Activated T-cell treated with anti-CD3 and anti-CD28 coated beads, Interleukin-2, amount 50 U/mL, for 4 hours (primary cell): ENCODE results near the gene CASP7. TPM values are rescaled to one million over a fixed set of nuclear protein-coding genes. Genes with fewer than 3 reads are reported as not detected.
"Not testable (repeated sequence)": the region's sequence is repeated elsewhere in the genome, so short reads cannot be mapped to it uniquely, and the experiment has no call there.

ENCODE experiments used
- ATAC-seq, 2 donors: fragments of 200-7000 bp; cut with Tn5 transposase; one replicate each; pipeline ENCODE4 v1.10.0; 2021
- DNase-seq: peaks from one replicate; pipeline ENCODE4 v3.0.0-alpha.2; 2020
- H3K27me3 Mint-ChIP-seq: one replicate; pipeline ENCODE4 v1.8.0; 2021; ENCODE audit warnings: low read depth, mixed read lengths
- H3K36me3 Mint-ChIP-seq: one replicate; pipeline ENCODE4 v1.8.0; 2022; ENCODE audit warnings: mixed read lengths; ENCODE audit not compliant: insufficient read depth
- H3K4me1 Mint-ChIP-seq: one replicate; pipeline ENCODE4 v1.8.0; 2021; ENCODE audit warnings: low read depth, mixed read lengths
- H3K4me3 Mint-ChIP-seq: one replicate; pipeline ENCODE4 v1.8.0; 2021; ENCODE audit warnings: mild to moderate bottlenecking, moderate library complexity, mixed read lengths
- H3K9me3 Mint-ChIP-seq: one replicate; pipeline ENCODE4 v1.8.0; 2021; ENCODE audit warnings: mixed read lengths
- total RNA-seq, 3 donors: library from RNA; stranded (reverse); gene quantifications; one replicate each; pipeline ENCODE4 v1.2.1, GENCODE V29; 2021

CASP7 gene
- total RNA-seq, 3 donors from 2014 or later: 7.7 to 12.1 (median 9.8) TPM

GRCh38 chr10:113652456-113652855 is 27.3 kb upstream of the CASP7 start:
- peaks cover 24% of the 10 kb centered on the region for H3K27me3 Mint-ChIP-seq
- H3K36me3 Mint-ChIP-seq, H3K9me3 Mint-ChIP-seq: not testable (repeated sequence)

GRCh38 chr10:113656896-113657295 is 22.8 kb upstream of the CASP7 start:
- no peak for DNase-seq
- Mint-ChIP-seq H3K4me3 (no peak overlapping the region), H3K27me3 (peaks cover 15% of the 10 kb centered on the region), H3K36me3 (no peaks in the 10 kb centered on the region), H3K4me1 (no peaks in the 10 kb centered on the region), H3K9me3 (no peaks in the 10 kb centered on the region)
- ATAC-seq: no peak

More at GRCh38 chr10:113652456-113652855, 27.3 kb upstream of the CASP7 start:
- not testable (repeated sequence) for H3K4me1 Mint-ChIP-seq, ATAC-seq, H3K4me3 Mint-ChIP-seq, DNase-seq

DNA sequence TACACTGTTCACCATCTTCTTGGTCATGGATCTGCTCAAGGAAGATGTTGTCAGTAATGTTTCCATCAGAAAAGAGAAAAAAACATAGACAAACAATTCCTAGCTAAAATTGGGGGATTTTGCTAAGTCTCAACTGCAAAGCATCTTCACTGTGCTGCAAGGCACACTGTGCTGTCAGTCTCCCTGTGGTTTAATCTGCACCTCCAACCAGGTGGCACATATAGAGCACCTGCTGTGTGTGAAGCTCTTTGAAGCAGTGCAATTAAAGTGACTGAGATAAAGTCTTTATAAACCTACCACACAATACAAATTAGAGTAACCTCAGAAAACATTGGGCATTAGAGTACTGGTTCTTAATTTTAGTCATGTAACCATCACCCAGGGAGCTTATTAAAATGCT is 22.2 kb upstream of the CASP7 start:
- Mint-ChIP-seq H3K9me3 (no peaks in the 10 kb centered on the region), H3K4me3 (no peak overlapping the region), H3K27me3 (peaks cover 15% of the 10 kb centered on the region), H3K4me1 (no peaks in the 10 kb centered on the region), H3K36me3 (no peaks in the 10 kb centered on the region)
- no peak for DNase-seq
- ATAC-seq: no peak

- ATAC-seq: no peak
Measured at GRCh38 chr10:113661332-113661731, 18.4 kb upstream of the CASP7 start.

DNA sequence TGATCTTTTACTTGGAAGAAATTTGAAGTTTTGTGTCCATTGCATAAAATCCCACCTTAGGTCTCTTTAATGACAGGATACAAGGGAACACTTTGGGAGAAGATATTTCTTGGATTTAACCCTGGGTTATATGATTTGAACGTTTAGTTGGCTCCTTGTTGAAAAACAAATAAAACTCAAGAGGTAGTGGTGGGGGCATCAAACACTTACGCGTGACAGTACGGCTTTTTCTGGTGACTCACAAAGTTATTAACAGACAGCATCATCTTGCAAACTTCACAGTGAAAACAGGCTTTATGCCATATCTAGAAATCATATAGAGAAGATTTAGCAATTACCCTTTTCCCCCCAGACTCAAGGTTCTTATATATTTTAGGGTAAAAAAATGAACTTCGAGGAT is 16.6 kb upstream of the CASP7 start:
- Mint-ChIP-seq H3K36me3 (no peaks in the 10 kb centered on the region), H3K4me3 (no peak overlapping the region), H3K9me3 (no peaks in the 10 kb centered on the region), H3K4me1 (peaks cover 4% of the 10 kb centered on the region), H3K27me3 (peaks cover 5% of the 10 kb centered on the region)
- ATAC-seq: no peak
- no peak for DNase-seq

More at GRCh38 chr10:113661332-113661731, 18.4 kb upstream of the CASP7 start:
- DNase-seq: no peak
- Mint-ChIP-seq H3K36me3 (no peaks in the 10 kb centered on the region), H3K4me3 (no peak overlapping the region), H3K9me3 (no peaks in the 10 kb centered on the region), H3K4me1 (no peaks in the 10 kb centered on the region), H3K27me3 (peaks cover 3% of the 10 kb centered on the region)

GRCh38 chr10:113663908-113664307 is 15.8 kb upstream of the CASP7 start, which contains the start of gene NRAP:
Gene NRAP, minus strand, starts transcription at chr10:113664041. Its CDS starts 159 bp downstream, at chr10:113663882.
- H3K27me3 Mint-ChIP-seq: peaks cover 5% of the 10 kb centered on the region
- no peaks in the 10 kb centered on the region for H3K9me3 Mint-ChIP-seq

DNA sequence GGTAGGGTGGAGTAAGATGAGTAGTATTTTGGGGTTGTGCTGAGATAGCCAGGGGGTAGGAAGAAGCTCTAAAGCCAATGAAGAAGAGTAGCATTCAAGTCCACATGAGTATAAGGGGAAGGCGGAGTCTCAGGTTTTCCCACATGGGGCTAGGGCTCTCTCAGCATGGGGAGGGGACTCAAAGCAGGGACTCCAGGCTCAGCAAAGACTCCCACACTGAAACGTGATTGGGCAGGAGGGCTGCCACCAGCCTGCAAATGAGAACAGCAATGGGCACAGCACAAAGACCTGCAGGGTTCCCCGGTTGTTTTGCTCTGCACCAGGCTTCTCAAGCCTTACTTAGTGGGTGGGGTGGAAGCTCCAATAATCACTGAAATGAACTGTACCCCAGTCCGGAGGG is 14.4 kb upstream of the CASP7 start:
- DNase-seq (no peak), ATAC-seq (no peak)
- Mint-ChIP-seq H3K4me3 (no peak overlapping the region), H3K9me3 (peaks cover 2% of the 10 kb centered on the region), H3K4me1 (peaks cover 4% of the 10 kb centered on the region), H3K27me3 (peaks cover 7% of the 10 kb centered on the region), H3K36me3 (no peaks in the 10 kb centered on the region)

More at GRCh38 chr10:113663908-113664307, 15.8 kb upstream of the CASP7 start, which contains the start of gene NRAP:
- ATAC-seq (no peak), DNase-seq (no peak)
- H3K4me3 Mint-ChIP-seq: no peak within 1 kb of the TSS
- H3K4me1 Mint-ChIP-seq: peaks cover 4% of the 10 kb centered on the region
- H3K36me3 Mint-ChIP-seq: no peaks in the 10 kb centered on the region

DNA sequence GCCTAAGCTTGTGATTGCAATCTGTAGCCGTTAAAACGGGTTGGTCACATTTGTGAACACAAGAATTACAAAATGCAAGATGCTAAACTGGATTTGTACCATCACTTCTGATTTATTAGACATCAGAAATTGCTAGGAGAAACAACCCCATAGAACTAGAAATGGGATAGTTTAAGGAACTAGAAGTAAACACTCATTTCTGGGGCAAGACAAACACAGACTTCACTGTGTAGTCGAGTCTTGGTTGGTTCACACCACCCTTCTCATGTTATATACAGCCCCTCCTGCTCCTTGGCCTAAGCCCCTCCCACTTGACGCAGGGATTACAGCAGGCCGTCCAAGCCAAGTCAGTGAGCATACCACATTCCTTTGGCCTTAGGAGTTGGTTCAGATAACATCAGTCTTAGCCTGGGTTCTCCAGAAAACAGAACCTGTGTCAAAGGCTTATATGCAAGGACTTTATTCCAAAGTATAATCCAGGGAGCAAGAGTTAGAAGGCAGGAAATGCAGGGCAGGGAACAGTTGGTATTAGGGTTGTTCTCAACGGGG is 13.8 kb upstream of the CASP7 start:
- H3K27me3 Mint-ChIP-seq: peaks cover 7% of the 10 kb centered on the region
- H3K9me3 Mint-ChIP-seq: peaks cover 7% of the 10 kb centered on the region
- no peak overlapping the region for H3K4me3 Mint-ChIP-seq

DNA sequence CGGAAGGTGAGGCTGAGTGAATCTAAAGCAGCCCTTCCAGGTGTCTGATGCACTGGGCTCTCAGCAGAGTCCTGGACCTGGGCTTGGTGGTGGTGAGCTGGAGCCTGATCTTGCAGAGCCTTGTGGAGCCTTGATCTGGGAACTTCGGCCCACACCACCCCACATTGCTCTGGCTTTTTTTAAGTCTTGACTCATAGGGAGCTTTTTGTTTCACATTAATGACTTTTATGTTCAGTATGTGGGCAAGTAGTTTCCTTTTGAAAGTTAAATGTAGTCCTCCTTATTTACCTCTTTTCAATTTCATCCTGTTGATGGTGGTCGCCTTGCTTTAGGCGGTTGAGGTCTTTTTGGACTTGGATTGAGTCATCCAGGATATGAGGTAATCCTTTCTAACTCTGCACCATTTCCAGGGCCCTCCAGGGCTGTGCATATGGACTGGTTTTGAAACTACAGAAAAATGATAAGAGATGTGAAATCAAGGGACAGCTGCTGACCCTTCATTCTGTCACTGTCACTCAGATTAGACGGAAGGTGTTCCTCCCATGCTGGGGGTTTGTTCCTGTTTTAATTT is 12.9 kb upstream of the CASP7 start:
- H3K4me3 Mint-ChIP-seq: no peak overlapping the region
- peaks cover 8% of the 10 kb centered on the region for H3K27me3 Mint-ChIP-seq
- no peak for DNase-seq

More for the DNA sequence above, 13.8 kb upstream of the CASP7 start:
- peaks cover 4% of the 10 kb centered on the region for H3K4me1 Mint-ChIP-seq
- no peaks in the 10 kb centered on the region for H3K36me3 Mint-ChIP-seq
- no peak for DNase-seq
- ATAC-seq: no peak

GRCh38 chr10:113680190-113681111 is 739 bp downstream of the CASP7 start:
- Mint-ChIP-seq H3K4me1 (peaks cover 52% of the 10 kb centered on the region), H3K36me3 (peaks cover 16% of the 10 kb centered on the region), H3K9me3 (peaks cover 16% of the 10 kb centered on the region), H3K27me3 (no peaks in the 10 kb centered on the region), H3K4me3 (peak overlapping the region; percentile 89)
- DNase-seq (peak; percentile 47), ATAC-seq (peak; percentile 12 to 16)

More for the DNA sequence above, 12.9 kb upstream of the CASP7 start:
- H3K36me3 Mint-ChIP-seq: no peaks in the 10 kb centered on the region
- peaks cover 4% of the 10 kb centered on the region for H3K4me1 Mint-ChIP-seq
- peaks cover 7% of the 10 kb centered on the region for H3K9me3 Mint-ChIP-seq
- peak; percentile 58 to 65 for ATAC-seq

GRCh38 chr10:113681533-113682470 is 2.1 kb downstream of the CASP7 start:
- peak overlapping the region; percentile 89 for H3K4me3 Mint-ChIP-seq
- peaks cover 53% of the 10 kb centered on the region for H3K4me1 Mint-ChIP-seq
- DNase-seq: no peak
- peaks cover 26% of the 10 kb centered on the region for H3K9me3 Mint-ChIP-seq
- H3K36me3 Mint-ChIP-seq: peaks cover 23% of the 10 kb centered on the region
- no peaks in the 10 kb centered on the region for H3K27me3 Mint-ChIP-seq
- peak; percentile 39 to 49 for ATAC-seq

GRCh38 chr10:113683300-113683699 is 3.6 kb downstream of the CASP7 start:
- DNase-seq (no peak), ATAC-seq (no peak)
- H3K27me3 Mint-ChIP-seq: no peaks in the 10 kb centered on the region
- H3K36me3 Mint-ChIP-seq: peaks cover 31% of the 10 kb centered on the region
- H3K4me3 Mint-ChIP-seq: no peak overlapping the region
- H3K9me3 Mint-ChIP-seq: peaks cover 39% of the 10 kb centered on the region
- H3K4me1 Mint-ChIP-seq: peaks cover 54% of the 10 kb centered on the region

DNA sequence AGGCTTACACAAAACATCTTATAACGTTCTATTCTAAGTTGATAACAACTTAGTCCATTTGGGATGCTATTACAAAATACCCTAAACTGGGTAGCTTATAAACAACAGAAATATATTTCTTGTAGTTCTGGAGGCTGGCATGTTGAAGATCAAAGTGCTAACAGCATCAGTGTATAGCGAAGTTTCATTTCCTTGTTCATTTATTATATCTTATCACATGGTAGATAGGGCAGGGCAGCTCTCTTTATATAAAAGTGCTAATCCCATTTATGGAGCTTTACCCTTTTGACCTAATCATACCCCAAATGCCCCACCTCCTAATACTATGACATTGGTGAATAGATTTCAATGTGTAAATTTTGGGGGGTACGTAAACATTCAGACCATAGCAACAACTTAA is 6.3 kb downstream of the CASP7 start:
- Mint-ChIP-seq H3K27me3 (no peaks in the 10 kb centered on the region), H3K36me3 (peaks cover 49% of the 10 kb centered on the region), H3K4me3 (no peak overlapping the region), H3K9me3 (peaks cover 60% of the 10 kb centered on the region), H3K4me1 (peaks cover 55% of the 10 kb centered on the region)
- ATAC-seq (no peak), DNase-seq (no peak)
